ENCODE measurements around the gene ITIH5. TPM values are rescaled to one million over a fixed set of nuclear protein-coding genes. Genes with fewer than 3 reads are reported as not detected.

The ITIH5 gene
- total RNA-seq, 3 donors from 2014 or later (not counting 1 experiment from before 2014, with no cell fraction given): not detected

GRCh38 chr10:7667262-7668141, 736 bp upstream of the ITIH5 start:
- Mint-ChIP-seq H3K27me3 (ENCODE audit: low read depth in 2 of 2) (peaks cover 52 to 67% of the 10 kb centered on the region in 2 donors), H3K4me1 (peaks cover 12 to 13% of the 10 kb centered on the region in 2 donors), H3K27ac (no peak overlapping the region), H3K36me3 (no peaks in the 10 kb centered on the region), H3K9me3 (no peaks in the 10 kb centered on the region), H3K4me3 (peak overlapping the region; percentile 84)
- H3K4me3 ChIP-seq (ENCODE audit: low read length): no peak overlapping the region
- peak; percentile 24 to 55 (median 36) for ATAC-seq
- H3K9me3 ChIP-seq (ENCODE audit: control insufficient read depth, insufficient read depth, low read length): no peaks in the 10 kb centered on the region
- no peak overlapping the region for H3K27ac ChIP-seq (ENCODE audit: low read length)
- peaks cover 24% of the 10 kb centered on the region for H3K27me3 ChIP-seq (ENCODE audit: control insufficient read depth, insufficient read depth, low read length)
- peaks cover 8% of the 10 kb centered on the region for H3K4me1 ChIP-seq (ENCODE audit: control insufficient read depth, insufficient read depth, low read length)
- H3K36me3 ChIP-seq (ENCODE audit: control insufficient read depth, insufficient read depth, low read length): no peaks in the 10 kb centered on the region
- intact Hi-C loops (cut with micrococcal nuclease): no loop called here
- 5% methylated on average over 42 of the region's 44 CpGs for WGBS (ENCODE audit: insufficient coverage)
- no peak for TF ChIP-seq CTCF (IDR thresholded peaks at IDR 0.05)
- peak in 1 of 2 donors; percentile 14 for DNase-seq

- WGBS (ENCODE audit: insufficient coverage): 28% methylated on average over 5 of the region's 6 CpGs
- H3K4me1 ChIP-seq (ENCODE audit: control insufficient read depth, insufficient read depth, low read length): peaks cover 8% of the 10 kb centered on the region
- peaks cover 47 to 65% of the 10 kb centered on the region in 2 donors for H3K27me3 Mint-ChIP-seq (ENCODE audit: low read depth in 2 of 2)
- H3K4me3 ChIP-seq (ENCODE audit: low read length): no peak overlapping the region
- DNase-seq (no peak), ATAC-seq (no peak)
- intact Hi-C loops (cut with micrococcal nuclease): no loop called here
- no peaks in the 10 kb centered on the region for H3K36me3 Mint-ChIP-seq
- peak overlapping the region; percentile 80 for H3K4me3 Mint-ChIP-seq
- peaks cover 12 to 13% of the 10 kb centered on the region in 2 donors for H3K4me1 Mint-ChIP-seq
- H3K36me3 ChIP-seq (ENCODE audit: control insufficient read depth, insufficient read depth, low read length): no peaks in the 10 kb centered on the region
- no peak for TF ChIP-seq CTCF (IDR thresholded peaks at IDR 0.05)
- no peaks in the 10 kb centered on the region for H3K9me3 ChIP-seq (ENCODE audit: control insufficient read depth, insufficient read depth, low read length)
- H3K27me3 ChIP-seq (ENCODE audit: control insufficient read depth, insufficient read depth, low read length): peaks cover 29% of the 10 kb centered on the region
- H3K9me3 Mint-ChIP-seq: no peaks in the 10 kb centered on the region
- H3K27ac ChIP-seq (ENCODE audit: low read length): no peak overlapping the region
- H3K27ac Mint-ChIP-seq: no peak overlapping the region
These were observed 999 bp downstream of the ITIH5 start for GRCh38 chr10:7665767-7666166.

- Histone ChIP-seq H3K4me1 (ENCODE audit: control insufficient read depth, insufficient read depth, low read length) (peaks cover 8% of the 10 kb centered on the region), H3K9me3 (ENCODE audit: control insufficient read depth, insufficient read depth, low read length) (no peaks in the 10 kb centered on the region), H3K36me3 (ENCODE audit: control insufficient read depth, insufficient read depth, low read length) (no peaks in the 10 kb centered on the region), H3K27me3 (ENCODE audit: control insufficient read depth, insufficient read depth, low read length) (peaks cover 31% of the 10 kb centered on the region), H3K27ac (ENCODE audit: low read length) (no peak overlapping the region), H3K4me3 (ENCODE audit: low read length) (no peak overlapping the region)
- no peak for TF ChIP-seq CTCF (IDR thresholded peaks at IDR 0.05)
- ATAC-seq (no peak), DNase-seq (no peak)
- Mint-ChIP-seq H3K27ac (no peak overlapping the region), H3K36me3 (no peaks in the 10 kb centered on the region), H3K4me1 (peaks cover 12 to 13% of the 10 kb centered on the region in 2 donors), H3K9me3 (no peaks in the 10 kb centered on the region), H3K27me3 (ENCODE audit: low read depth in 2 of 2) (peaks cover 47 to 65% of the 10 kb centered on the region in 2 donors), H3K4me3 (no peak overlapping the region)
- WGBS (ENCODE audit: insufficient coverage): 43% methylated on average over 1 of the region's 2 CpGs
- intact Hi-C loops (cut with micrococcal nuclease): no loop called here
These were observed 2.1 kb downstream of the ITIH5 start for GRCh38 chr10:7664707-7665106.
